Fibroblast of villous mesenchyme (primary cell): ENCODE data around the gene PHF21B. TPM values are rescaled to one million over a fixed set of nuclear protein-coding genes. Genes with fewer than 3 reads are reported as not detected.

Experiments used
- DNase-seq: peaks from one replicate; pipeline ENCODE4 v3.0.0-alpha.2; 2010; ENCODE audit warnings: low read depth
- H3K4me3 ChIP-seq: 2 replicates; pipeline ENCODE4 v1.5.1; 2011; ENCODE audit warnings: low read depth, mild to moderate bottlenecking, low read length
- total RNA-seq: library from RNA; depleted of rRNA; stranded (reverse); fragments of >200 nt; gene quantifications from 2 replicates; pipeline ENCODE4 v1.2.3, GENCODE V29; 2012
- TF ChIP-seq, protein P1 (sequence below): IDR thresholded peaks from 2 replicates; pipeline ENCODE4 v1.5.1; 2012; ENCODE audit warnings: low read depth, mild to moderate bottlenecking, low read length; ENCODE audit not compliant: insufficient read depth

PHF21B gene
- total RNA-seq, 1 donor: not detected

DNA sequence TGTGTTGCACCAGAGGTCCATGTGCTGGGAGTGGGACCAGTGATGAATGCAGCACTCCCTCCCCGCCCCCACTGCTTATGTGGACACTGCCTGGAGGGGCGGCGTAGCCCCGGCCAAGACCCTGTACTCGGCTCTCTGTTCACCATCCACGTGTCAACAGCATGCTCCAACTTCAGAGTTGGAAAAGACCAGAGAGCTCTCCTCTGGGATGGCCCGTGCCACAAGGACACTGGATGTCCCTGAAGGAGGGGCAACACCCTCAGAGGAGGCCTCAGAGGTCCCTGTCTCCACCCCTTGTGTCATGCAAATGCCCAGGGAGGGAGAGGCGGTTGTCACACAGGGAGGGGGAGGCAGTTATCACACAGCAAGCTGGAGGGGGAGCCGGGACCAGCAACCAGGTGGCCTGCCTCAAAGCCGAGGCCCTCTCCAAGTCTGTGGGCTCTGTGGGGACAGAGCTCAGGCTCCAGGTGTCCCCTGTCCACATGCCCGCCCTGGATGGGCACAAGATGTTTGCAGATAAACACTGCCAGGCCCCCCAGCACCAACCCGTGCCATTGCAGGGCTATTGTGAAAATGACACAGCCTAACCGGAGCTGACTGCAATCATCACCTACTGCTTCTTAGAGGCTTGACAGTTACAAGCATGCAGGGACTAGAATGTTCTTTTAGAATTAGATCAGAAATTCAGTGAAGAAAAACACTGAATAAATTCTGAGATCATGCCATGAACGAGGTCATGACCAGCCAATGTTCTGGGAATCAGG, 121.1 kb downstream of the PHF21B start:
- TF ChIP-seq, protein P1, sequence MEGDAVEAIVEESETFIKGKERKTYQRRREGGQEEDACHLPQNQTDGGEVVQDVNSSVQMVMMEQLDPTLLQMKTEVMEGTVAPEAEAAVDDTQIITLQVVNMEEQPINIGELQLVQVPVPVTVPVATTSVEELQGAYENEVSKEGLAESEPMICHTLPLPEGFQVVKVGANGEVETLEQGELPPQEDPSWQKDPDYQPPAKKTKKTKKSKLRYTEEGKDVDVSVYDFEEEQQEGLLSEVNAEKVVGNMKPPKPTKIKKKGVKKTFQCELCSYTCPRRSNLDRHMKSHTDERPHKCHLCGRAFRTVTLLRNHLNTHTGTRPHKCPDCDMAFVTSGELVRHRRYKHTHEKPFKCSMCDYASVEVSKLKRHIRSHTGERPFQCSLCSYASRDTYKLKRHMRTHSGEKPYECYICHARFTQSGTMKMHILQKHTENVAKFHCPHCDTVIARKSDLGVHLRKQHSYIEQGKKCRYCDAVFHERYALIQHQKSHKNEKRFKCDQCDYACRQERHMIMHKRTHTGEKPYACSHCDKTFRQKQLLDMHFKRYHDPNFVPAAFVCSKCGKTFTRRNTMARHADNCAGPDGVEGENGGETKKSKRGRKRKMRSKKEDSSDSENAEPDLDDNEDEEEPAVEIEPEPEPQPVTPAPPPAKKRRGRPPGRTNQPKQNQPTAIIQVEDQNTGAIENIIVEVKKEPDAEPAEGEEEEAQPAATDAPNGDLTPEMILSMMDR: no peak
- H3K4me3 ChIP-seq: no peak overlapping the region
- DNase-seq: no peak

DNA sequence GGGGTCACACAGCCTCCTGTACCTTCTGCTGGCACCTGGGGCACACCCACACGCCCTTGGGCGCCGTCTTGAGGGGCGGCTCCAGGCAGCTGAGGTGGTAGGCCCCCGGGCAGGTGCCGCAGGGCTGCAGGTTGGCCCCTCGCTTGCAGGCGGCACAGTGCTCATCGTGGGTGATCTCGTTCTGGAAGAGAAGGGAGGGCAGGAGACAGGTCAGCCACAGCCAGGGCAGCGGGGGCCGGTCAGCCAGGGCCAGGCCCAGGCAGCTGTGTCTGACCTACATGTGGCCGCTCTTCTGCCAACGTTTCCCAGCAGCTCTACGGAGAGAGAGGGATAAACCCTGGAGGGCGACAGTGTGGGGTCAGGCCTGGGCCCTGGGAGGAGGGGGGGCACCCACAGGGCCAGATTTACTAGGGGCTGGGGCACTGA, 121.9 kb downstream of the PHF21B start:
- H3K4me3 ChIP-seq: no peak overlapping the region
- TF ChIP-seq, protein P1: no peak
- DNase-seq: no peak

DNA sequence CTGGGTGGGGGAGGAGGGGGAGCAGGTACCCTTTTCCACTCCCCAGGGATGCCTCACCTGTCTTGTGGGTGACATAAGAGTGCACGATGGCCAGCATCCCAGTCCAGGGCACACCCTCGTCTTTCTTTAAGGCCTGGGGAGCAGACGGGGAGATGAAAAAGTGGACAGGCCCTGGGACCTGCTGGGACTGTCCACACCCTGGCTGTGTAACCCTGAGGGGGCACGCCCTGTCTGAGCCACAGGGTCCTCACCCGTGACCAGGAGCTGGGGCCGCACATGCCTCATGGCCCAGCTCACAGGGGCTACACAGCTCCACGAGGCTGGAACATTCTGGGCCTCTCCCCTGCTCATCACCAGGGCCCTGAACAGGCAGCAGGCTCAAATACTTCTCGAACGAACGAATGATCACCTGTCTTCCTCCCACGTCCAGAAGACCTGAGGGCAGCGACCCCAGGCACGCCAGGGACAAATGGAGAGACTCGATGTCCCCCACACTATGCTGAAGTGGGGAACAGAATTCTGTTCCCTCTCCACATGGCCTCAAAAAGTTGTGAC, 123.9 kb downstream of the PHF21B start:
- H3K4me3 ChIP-seq: no peak overlapping the region
- TF ChIP-seq, protein P1: no peak
- DNase-seq: no peak

DNA sequence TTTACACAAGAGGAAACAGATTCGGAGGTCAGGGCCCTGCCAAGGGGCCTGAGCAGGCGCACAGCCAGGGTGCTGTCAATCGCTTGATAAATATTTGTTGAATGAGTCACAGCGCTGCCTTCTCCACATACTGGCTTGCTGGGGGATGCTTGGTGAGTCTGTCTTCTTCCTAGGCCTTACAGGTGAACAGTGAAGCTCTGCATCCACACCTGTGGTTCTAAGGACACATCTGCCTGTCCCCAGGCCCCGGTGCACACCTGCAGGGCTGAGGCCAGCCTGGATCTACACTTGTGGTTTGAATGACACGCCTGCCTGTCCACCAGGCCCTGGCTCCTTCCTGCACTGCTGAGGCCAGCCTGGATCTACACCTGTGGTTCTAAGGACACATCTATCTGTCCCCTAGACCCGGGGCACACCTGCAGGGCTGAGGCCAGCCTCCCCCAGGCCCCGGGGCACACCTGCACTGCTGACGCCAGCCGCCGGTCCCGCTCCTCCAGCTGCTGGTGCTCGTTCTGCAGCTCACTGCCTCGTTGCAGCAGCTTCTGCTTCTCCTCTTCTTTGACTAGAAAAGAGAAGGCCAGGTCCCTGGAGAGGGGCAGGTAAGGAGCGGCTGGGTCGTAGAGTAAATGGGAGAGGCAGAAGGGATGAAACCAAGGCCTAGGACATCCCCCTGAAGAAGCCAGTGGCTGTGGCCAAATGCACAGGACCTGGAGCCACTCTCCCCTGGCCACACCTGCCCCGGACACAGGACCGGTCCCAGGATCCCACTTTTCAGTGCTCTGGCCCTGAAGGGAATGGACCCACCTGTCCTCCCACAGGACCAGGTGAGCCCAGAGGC, 124.6 kb downstream of the PHF21B start:
- no peak overlapping the region for H3K4me3 ChIP-seq
- DNase-seq: no peak
- TF ChIP-seq, protein P1: no peak

DNA sequence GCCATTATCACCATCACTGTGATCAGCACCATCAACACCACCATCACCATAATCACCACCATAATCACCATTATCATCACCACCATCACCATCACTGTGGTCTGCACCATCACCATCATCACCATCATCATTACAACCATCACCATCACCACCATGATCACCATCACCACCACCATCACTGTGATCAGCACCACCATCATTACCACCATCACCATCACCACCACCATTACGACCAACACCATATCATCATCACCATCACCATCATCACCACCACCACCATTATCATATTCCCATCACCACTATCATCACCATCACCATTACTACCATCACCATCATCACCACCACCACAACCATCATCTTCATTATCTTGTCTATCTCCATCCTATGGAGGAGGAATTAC, 125.2 kb downstream of the PHF21B start:
- no peak for DNase-seq
- TF ChIP-seq, protein P1: no peak
- H3K4me3 ChIP-seq: no peak overlapping the region

DNA sequence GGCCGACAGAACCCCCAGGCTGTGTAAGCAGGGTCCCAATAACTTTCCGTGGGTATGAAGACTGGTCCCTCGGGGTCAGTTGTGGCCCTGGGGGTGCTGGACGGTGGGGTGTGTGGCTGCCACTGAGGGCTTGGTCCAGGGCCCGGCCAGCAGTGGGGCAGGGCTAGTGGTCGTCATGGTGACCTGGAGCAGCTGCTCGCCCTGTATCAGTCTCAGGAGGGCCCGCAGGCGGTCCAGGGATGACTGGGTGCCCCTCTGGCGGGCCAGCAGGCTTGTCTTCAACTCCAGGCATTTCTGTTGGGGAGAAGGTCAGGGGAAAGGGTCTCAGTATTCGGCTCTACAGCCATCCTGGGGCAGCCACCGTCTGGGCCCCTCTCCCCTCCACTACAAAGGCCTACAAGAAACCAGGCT, 126.8 kb downstream of the PHF21B start:
- TF ChIP-seq, protein P1: no peak
- H3K4me3 ChIP-seq: no peak overlapping the region

More for the DNA sequence above, 126.8 kb downstream of the PHF21B start:
- no peak for DNase-seq
